Stimulated activated CD8-positive, alpha-beta memory T cell treated with anti-CD3 and anti-CD28 coated beads, Interleukin-2, amount 100 ng/mL, for 1 hour (primary cell): ENCODE data around the gene MLPH.

Experiments
- DNase-seq, 2 donors: peaks; one replicate each; pipeline ENCODE4 v3.0.0-alpha.2; 2020; ENCODE audit warnings: low read depth in 2 of 2

The MLPH gene

GRCh38 chr2:237542001-237542704 is 55.1 kb downstream of the MLPH start:
- DNase-seq = no peak

GRCh38 chr2:237546040-237546875 is 59.2 kb downstream of the MLPH start:
- DNase-seq = no peak

- DNase-seq = no peak
Observed at GRCh38 chr2:237546876-237547395, 59.9 kb downstream of the MLPH start.

GRCh38 chr2:237547841-237548416 is 60.9 kb downstream of the MLPH start:
- no peak for DNase-seq

GRCh38 chr2:237549216-237549615 is 62.2 kb downstream of the MLPH start:
- DNase-seq = no peak

- DNase-seq = no peak
Observed at GRCh38 chr2:237549643-237550415, 62.8 kb downstream of the MLPH start.

- no peak for DNase-seq
Observed at GRCh38 chr2:237551071-237551574, 64.1 kb downstream of the MLPH start.

GRCh38 chr2:237552908-237553307 is 65.9 kb downstream of the MLPH start:
- DNase-seq = no peak

GRCh38 chr2:237553948-237554347 is 66.9 kb downstream of the MLPH start:
- DNase-seq = no peak

GRCh38 chr2:237555560-237555959 is 68.5 kb downstream of the MLPH start:
- DNase-seq = no peak

- DNase-seq = no peak
Observed at GRCh38 chr2:237556773-237557632, 70.0 kb downstream of the MLPH start.

GRCh38 chr2:237557633-237558015 is 70.6 kb downstream of the MLPH start:
- no peak for DNase-seq

- no peak for DNase-seq
Observed at GRCh38 chr2:237558961-237559641, 72.0 kb downstream of the MLPH start.

GRCh38 chr2:237561221-237561620 is 74.2 kb downstream of the MLPH start:
- no peak for DNase-seq

- no peak for DNase-seq
Observed at GRCh38 chr2:237563816-237564215, 76.8 kb downstream of the MLPH start.

- no peak for DNase-seq
Observed at GRCh38 chr2:237564526-237565131, 77.6 kb downstream of the MLPH start.

GRCh38 chr2:237565974-237566373 is 78.9 kb downstream of the MLPH start:
- no peak for DNase-seq

GRCh38 chr2:237566401-237567235 is 79.6 kb downstream of the MLPH start, which contains the start of gene PRLH:
Gene PRLH, plus strand, starts transcription at chr2:237566574. Its CDS starts 0 bp downstream, at chr2:237566574.
- DNase-seq = no peak
